Measurements from ENCODE around the gene TNFRSF4.

The TNFRSF4 gene

GRCh38 chr1:1245178-1245816 lies 31.3 kb upstream of the TNFRSF4 start:
- DNase-seq = no peak

DNA sequence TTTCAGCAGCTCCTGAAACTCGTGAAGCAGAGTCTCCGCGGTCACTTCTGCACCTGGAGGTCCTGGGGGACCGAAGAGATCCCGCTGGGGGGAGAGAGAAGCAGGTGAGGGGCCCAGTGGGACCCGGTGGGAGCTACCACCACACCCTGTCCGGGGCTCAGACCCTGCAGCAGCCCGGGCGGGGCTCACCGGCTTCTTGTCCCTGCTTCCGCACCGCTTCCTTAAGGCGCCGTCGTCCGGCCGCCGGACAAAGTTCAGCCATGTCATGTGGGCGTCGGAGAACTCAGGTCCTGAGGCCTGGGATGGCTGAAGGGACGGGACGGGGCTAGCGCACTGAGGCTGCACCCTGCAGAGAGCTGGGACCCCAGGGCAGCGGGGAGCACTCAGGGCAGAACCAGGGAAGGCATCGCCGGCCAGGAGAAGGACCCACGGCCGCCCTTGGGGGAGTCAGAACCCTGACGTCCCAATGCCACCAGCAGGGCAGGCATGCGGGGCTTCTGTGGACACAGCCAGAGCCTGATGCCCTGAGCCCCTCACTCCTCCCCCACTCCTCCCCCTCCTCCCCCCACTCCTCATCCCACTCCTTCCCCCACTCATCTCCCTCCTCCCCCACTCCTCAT lies 30.3 kb upstream of the TNFRSF4 start:
- DNase-seq = no peak

DNA sequence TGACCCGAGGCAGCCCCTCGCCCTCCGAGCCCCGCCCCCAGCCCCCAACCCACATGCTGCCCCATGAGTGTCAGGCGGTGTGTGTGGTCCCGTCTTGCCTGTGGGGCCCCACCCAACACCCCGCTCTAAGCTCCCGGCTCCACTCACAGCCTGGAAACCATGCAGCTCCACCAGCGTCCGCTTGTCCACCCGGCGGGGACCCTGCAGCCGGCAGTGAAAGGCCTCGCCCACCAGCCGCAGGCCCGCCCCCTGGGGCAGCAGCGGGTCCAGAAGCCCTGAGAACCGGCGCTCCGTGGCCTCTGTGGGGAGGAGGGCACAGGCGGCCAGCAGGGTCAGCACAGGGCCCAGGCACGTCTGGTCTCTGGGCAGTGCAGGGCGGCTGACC lies 29.8 kb upstream of the TNFRSF4 start:
- DNase-seq = no peak

DNA sequence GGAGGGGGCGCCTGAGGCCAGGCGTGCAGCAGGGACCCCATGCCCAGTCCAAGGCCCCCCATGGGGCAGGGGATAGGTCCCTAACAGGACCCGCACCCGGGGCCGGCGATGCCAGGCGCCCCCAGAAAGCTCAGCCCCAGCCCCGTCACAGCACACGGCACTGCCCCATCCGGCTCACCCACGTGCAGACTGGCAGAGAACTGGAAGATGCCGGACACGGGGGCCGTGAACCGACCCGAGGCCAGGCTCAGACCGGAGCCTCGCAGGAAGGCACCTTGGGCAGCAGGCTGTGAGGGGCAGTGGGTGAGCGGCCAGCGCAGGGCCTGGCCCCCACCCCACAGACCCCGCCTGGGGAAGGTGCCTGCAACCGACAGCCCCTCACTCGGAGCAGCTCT lies 29.3 kb upstream of the TNFRSF4 start:
- DNase-seq = no peak

GRCh38 chr1:1242461-1243265 lies 28.7 kb upstream of the TNFRSF4 start:
- no peak for DNase-seq

GRCh38 chr1:1241588-1242219 lies 27.8 kb upstream of the TNFRSF4 start:
- no peak for DNase-seq

- no peak for DNase-seq
These were observed 27.1 kb upstream of the TNFRSF4 start for GRCh38 chr1:1240822-1241587.

DNA sequence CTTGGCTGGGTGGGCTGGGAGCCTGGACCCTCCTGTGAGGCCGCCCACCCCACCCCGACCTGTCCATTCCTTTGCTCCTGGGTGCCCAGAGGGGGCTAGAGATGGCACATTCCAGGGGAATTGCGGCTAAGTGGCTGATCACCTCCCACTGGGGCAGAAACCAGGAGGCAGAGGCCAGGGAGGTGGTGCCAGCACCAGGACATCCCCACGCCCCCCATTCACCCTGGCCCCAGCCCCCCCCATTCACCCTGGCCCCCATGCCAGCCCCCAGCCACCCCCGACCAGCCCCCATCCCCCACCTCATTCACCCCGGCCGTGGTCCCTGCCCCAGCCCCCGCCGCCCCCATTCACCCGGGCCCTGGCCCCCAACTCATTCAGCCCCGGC lies 26.4 kb upstream of the TNFRSF4 start:
- no peak for DNase-seq

DNA sequence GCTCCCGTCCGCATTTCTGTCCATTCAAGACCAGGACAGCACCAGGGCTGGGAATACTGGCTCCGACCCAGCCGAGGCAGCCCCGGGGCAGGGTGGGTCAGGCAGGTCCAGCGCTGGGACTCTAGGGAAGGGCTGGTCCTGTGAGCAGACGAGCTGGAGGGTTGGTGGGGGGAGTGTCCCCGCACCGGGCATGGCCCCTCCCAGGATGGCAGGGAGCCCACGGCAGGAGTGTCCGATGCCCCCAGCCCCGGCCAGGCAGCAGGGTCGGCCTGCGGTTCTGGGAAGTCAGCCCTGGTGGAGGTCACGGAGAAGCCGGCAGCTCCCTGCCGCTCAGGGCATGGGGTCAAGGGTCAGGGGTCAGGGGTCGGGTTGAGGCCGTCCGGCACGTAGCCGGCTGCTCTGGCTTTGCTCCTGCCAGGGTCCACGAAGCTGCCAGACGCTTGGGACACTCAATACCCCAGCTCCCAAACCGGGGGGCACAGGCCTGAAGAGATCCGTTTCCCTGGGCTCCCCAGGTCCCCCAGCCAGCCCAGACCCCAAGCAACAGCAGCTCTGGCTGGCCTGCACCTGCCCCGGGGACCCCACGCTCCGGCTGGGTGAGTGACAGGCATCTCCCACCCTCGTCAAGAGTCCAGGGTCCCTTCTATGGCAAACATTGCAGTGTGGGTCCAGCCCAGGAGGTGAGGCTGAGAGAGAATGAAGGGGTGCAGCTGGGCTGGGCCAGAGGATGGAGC lies 25.8 kb upstream of the TNFRSF4 start:
- DNase-seq = no peak

DNA sequence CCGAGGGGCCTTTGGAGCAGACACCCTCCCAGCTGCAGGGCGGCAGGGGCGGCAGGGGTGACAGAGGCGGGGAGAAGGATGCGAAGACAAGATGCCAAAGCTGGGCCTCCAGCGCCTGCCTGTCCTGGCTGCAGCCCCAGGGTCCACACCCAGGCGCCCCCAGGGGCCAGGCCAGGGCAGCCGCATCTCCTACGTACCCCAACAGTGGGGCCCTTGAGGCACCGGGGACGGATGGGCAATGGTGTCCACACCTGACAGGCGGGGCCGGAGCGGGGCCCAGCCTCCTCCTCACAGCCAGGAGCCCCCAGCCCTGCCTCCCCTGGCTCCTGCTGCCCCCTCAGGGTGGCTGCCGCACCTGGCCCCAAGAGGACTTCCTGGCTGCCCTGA lies 25.3 kb upstream of the TNFRSF4 start:
- no peak for DNase-seq

- no peak for DNase-seq
These were observed 24.8 kb upstream of the TNFRSF4 start for GRCh38 chr1:1238702-1239178.

- no peak for DNase-seq
These were observed 24.1 kb upstream of the TNFRSF4 start for GRCh38 chr1:1237874-1238701.

GRCh38 chr1:1236945-1237873 lies 23.3 kb upstream of the TNFRSF4 start:
- no peak for DNase-seq

DNA sequence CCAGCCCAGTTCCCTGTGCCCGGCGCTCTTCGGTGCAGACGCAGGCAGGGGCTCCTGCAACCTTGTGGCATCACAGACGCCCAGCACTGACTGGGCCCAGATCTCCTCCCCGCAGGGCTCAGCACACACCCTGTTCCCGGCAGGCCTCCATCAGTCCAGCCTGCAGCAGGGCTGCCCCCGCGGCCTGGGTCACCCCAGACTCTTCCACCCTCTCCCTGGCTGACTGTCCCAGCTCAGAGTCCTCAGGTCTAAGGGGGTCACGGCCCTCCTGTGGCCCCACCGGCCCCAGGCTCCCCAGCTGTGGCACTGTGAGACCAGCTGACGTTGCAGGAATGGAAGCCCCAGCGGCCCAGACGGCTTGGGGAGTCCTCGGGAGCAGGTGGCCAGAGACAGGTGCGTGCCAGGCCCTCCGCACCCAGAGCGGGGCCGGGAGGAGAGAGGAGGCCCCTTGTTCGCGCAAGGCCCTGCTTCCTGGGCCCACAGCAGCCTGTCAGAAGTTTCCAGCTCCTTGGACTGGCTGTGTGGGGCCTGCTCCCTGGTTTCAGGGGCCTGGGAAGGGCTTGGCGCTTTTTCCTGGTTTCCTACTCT lies 22.3 kb upstream of the TNFRSF4 start:
- no peak for DNase-seq

- no peak for DNase-seq
These were observed 21.2 kb upstream of the TNFRSF4 start for GRCh38 chr1:1235016-1235744.

DNA sequence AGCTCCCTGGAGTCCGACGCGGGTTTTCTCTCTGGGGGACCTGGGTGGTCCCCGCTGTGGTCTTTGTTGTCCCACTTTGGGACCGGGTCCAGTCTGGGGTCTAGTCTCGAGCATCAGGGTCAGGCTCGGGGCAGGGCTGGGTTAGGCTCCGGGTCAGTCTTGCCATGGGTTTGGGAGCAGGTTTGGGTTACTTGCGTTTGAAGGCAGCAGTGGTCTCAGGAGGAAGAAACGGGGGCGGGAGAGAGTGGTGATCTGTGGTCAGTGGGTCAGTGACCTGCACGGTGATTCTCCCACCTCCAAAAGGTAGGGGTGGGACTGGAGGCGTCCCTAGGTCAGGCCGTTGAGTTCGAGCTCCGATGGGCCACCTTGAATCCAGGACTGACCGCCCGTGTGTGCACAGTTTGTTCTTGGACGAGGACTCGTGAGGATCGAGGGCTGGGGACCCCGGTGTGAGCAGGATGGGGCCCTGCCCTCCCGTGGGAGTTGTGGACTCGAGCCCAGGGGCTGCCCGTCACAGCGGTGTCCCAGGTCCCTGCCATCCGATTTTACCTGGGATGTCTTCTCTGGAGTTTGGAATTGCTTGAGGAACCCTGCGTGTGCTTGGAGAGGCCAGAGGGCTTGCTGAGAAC lies 20.3 kb upstream of the TNFRSF4 start:
- no peak for DNase-seq

- DNase-seq = no peak
These were observed 19.6 kb upstream of the TNFRSF4 start for GRCh38 chr1:1233567-1233892.

DNA sequence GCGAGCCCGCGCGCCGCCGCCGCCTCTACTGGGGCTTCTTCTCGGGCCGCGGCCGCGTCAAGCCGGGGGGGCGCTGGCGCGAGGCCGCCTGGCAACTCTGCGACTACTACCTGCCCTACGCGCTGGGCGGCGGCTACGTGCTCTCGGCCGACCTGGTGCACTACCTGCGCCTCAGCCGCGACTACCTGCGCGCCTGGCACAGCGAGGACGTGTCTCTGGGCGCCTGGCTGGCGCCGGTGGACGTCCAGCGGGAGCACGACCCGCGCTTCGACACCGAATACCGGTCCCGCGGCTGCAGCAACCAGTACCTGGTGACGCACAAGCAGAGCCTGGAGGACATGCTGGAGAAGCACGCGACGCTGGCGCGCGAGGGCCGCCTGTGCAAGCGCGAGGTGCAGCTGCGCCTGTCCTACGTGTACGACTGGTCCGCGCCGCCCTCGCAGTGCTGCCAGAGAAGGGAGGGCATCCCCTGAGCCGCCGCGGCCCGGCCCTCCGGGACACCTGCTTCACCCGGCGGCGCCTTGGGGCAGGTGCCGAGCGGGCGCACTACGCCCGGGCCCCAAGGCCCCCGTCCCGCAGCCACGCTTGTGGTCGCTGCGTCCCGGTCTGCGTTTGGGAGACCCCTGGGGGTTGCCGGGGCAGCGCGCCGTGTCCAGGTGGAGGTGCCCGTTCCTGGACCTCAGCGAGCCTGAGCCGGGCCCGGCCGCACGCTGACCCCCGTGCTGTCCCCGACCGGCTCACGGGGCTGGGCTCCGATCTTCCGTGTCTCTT lies 19.0 kb upstream of the TNFRSF4 start:
- DNase-seq = no peak

Measured in GF-D8 (cell line).